ENCODE results near the gene CD82.
"Not testable (repeated sequence)": the region's sequence is repeated elsewhere in the genome, so short reads cannot be mapped to it uniquely, and the experiment has no call there.

Gene CD82

DNA sequence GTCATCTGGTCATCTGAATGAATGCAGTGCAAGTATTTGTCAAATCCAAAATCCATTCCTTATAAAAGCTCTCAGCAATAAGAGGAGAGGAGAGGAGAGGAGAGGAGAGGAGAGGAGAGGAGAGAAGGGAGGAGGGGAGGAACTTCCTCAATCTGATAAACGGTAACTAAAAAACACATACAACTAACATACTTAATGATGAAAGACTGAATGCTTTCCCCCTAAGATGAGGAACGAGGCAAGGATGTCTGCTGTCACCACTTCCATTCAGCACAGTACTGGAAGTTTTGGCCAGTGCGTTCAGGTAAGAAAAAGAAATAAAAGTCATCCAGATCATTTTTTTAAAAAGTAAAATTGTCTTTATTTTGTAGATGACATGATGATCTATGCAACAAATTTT is 80.4 kb downstream of the CD82 start:
- no peak for DNase-seq (ENCODE audit: extremely low read depth, low read depth)
- TF ChIP-seq, protein P1, sequence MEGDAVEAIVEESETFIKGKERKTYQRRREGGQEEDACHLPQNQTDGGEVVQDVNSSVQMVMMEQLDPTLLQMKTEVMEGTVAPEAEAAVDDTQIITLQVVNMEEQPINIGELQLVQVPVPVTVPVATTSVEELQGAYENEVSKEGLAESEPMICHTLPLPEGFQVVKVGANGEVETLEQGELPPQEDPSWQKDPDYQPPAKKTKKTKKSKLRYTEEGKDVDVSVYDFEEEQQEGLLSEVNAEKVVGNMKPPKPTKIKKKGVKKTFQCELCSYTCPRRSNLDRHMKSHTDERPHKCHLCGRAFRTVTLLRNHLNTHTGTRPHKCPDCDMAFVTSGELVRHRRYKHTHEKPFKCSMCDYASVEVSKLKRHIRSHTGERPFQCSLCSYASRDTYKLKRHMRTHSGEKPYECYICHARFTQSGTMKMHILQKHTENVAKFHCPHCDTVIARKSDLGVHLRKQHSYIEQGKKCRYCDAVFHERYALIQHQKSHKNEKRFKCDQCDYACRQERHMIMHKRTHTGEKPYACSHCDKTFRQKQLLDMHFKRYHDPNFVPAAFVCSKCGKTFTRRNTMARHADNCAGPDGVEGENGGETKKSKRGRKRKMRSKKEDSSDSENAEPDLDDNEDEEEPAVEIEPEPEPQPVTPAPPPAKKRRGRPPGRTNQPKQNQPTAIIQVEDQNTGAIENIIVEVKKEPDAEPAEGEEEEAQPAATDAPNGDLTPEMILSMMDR (IDR thresholded peaks at IDR 0.05; ENCODE audit: low read depth, low read length): no peak

DNA sequence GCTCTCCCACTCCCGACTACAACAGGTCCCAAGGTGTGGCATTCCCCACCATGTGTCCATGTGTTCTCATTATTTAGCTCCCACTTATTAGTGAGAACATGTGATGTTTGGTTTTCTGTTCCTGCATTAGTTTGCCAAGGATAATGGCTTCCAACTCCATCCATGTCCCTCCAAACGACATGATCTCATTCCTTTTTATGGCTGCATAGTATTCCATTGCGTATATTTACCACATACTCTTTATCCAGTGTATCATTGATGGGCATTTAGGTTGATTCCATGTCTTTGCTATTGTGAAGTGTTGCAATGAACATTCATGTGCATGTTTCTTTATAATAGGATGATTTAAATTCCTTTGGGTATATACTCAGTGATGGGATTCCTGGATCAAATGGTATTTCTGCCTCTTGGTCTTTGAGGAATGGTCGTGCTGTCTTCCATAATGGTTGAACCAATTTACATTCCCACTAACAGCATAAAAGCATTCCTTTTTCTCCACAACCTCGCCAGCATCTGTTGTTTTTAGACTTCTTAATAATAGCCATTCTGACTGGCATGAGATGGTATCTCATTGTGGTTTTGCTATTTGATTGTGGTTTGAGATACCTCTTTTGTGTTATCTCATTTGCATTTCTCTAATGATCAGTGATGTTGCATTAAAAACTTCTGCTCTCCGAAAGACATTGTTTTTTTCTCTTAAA is 81.9 kb downstream of the CD82 start:
- not testable (repeated sequence) for DNase-seq (ENCODE audit: extremely low read depth, low read depth)

DNA sequence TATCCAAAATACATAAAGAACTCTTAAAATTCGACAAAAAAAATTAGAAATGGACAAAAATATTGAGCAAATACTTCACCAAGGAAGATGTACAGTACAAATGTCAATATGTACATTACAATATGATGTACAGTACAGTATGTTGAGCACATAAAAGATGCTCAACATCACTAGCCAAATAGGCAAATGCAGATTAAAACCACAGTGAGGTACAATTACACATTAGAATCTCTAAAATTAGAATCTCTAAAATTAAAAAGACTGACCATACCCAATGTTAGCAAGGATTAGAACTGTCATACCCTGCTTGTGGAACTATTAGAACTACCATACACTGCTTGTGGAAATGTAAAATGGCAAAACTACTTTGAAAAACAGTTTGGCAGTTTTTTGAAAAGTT is 82.6 kb downstream of the CD82 start:
- DNase-seq (ENCODE audit: extremely low read depth, low read depth): no peak
- TF ChIP-seq, protein P1 (IDR thresholded peaks at IDR 0.05; ENCODE audit: low read depth, low read length): no peak

GRCh38 chr11:44651535-44652155 is 86.2 kb downstream of the CD82 start:
- TF ChIP-seq, protein P1 (IDR thresholded peaks at IDR 0.05; ENCODE audit: low read depth, low read length): no peak
- DNase-seq (ENCODE audit: extremely low read depth, low read depth): no peak

GRCh38 chr11:44652901-44653644 is 87.6 kb downstream of the CD82 start:
- DNase-seq (ENCODE audit: extremely low read depth, low read depth): no peak
- TF ChIP-seq, protein P1 (IDR thresholded peaks at IDR 0.05; ENCODE audit: low read depth, low read length): no peak

DNA sequence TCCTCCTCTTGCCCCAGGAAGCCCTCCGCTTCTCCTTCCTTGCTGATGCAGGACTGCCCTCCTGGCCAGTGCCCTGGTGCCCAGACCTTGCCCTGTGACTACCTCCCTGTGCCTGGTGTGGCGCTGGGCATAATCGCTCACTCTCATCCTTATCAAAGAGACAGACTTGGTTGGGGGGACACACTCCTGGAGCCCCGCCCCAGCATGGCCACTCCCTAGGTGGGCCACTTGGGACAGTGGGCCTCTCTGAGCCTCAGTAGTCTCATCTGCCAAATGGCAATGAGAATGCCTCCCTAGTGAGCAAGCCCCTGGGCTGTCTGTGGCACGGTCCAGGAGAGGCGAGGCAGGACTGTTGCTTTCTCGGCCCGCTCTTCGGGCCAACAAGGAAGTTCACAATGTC is 88.6 kb downstream of the CD82 start:
- no peak for DNase-seq (ENCODE audit: extremely low read depth, low read depth)
- TF ChIP-seq, protein P1 (IDR thresholded peaks at IDR 0.05; ENCODE audit: low read depth, low read length): no peak

- TF ChIP-seq, protein P1 (IDR thresholded peaks at IDR 0.05; ENCODE audit: low read depth, low read length): no peak
These were observed 89.1 kb downstream of the CD82 start for GRCh38 chr11:44654596-44654995.

More at GRCh38 chr11:44654596-44654995, 89.1 kb downstream of the CD82 start:
- DNase-seq (ENCODE audit: extremely low read depth, low read depth): no peak
